PFSK-1 (cell line): Measurements from ENCODE around the gene SEPTIN10.

Source experiments
- FOXP2 ChIP-seq: optimal IDR thresholded peaks from 2 replicates; pipeline ENCODE3; 2011; ENCODE audit warnings: borderline replicate concordance, control low read depth, inconsistent platforms; ENCODE audit not compliant: insufficient read depth; ENCODE audit errors: extremely low read length, extremely low read depth
- POLR2AphosphoS5 ChIP-seq: IDR thresholded peaks from 2 replicates; pipeline ENCODE4 v1.6.1; 2012; ENCODE audit warnings: low read depth, mild to moderate bottlenecking, control low read depth, low read length, moderate library complexity
- SIN3A ChIP-seq: IDR thresholded peaks from 2 replicates; pipeline ENCODE4 v1.6.1; 2012; ENCODE audit warnings: mild to moderate bottlenecking, low read length, moderate library complexity, borderline replicate concordance; ENCODE audit not compliant: insufficient read depth
- TAF1 ChIP-seq: IDR thresholded peaks from 2 replicates; pipeline ENCODE4 v1.6.1; 2012; ENCODE audit warnings: low read length, control low read depth, borderline replicate concordance; ENCODE audit not compliant: insufficient read depth
- TF ChIP-seq, protein P1 (sequence below), 2 experiments: IDR thresholded peaks; 2 replicates each; pipeline versions ENCODE4 v1.6.1 to v1.8.0; 2011 to 2012; ENCODE audit warnings: low read depth in 2 of 2, low read length in 2 of 2, control low read depth in 1 of 2, inconsistent platforms in 1 of 2, mild to moderate bottlenecking in 1 of 2, moderate library complexity in 1 of 2; ENCODE audit not compliant: insufficient read depth in 1 of 2

Gene SEPTIN10

DNA sequence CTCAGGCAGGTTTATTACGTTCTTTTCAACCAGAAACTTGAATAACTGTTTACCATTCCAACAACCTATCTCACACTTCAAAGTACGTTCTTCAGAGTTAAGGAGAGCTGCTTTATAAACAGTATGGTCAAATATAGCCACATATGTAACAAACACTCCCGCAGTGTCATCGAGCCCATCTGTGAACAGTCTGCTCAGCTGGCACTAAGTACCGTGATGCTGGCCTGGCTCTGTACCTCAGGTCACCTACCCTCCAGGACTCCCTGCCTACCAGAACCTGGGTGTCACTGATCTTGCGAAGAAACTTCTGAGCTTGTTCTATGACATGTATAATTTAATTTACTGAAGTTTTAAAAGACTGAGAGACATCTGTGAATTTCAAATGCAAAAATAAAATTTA lies 71.4 kb downstream of the SEPTIN10 start:
- TF ChIP-seq, protein P1, sequence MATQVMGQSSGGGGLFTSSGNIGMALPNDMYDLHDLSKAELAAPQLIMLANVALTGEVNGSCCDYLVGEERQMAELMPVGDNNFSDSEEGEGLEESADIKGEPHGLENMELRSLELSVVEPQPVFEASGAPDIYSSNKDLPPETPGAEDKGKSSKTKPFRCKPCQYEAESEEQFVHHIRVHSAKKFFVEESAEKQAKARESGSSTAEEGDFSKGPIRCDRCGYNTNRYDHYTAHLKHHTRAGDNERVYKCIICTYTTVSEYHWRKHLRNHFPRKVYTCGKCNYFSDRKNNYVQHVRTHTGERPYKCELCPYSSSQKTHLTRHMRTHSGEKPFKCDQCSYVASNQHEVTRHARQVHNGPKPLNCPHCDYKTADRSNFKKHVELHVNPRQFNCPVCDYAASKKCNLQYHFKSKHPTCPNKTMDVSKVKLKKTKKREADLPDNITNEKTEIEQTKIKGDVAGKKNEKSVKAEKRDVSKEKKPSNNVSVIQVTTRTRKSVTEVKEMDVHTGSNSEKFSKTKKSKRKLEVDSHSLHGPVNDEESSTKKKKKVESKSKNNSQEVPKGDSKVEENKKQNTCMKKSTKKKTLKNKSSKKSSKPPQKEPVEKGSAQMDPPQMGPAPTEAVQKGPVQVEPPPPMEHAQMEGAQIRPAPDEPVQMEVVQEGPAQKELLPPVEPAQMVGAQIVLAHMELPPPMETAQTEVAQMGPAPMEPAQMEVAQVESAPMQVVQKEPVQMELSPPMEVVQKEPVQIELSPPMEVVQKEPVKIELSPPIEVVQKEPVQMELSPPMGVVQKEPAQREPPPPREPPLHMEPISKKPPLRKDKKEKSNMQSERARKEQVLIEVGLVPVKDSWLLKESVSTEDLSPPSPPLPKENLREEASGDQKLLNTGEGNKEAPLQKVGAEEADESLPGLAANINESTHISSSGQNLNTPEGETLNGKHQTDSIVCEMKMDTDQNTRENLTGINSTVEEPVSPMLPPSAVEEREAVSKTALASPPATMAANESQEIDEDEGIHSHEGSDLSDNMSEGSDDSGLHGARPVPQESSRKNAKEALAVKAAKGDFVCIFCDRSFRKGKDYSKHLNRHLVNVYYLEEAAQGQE (IDR thresholded peaks at IDR 0.05; ENCODE audit: insufficient read depth in 1 of 2, low read depth in 2 of 2, low read length in 2 of 2): no peak
- TF ChIP-seq FOXP2 (no peak), POLR2AphosphoS5 (no peak), SIN3A (no peak), TAF1 (no peak)

DNA sequence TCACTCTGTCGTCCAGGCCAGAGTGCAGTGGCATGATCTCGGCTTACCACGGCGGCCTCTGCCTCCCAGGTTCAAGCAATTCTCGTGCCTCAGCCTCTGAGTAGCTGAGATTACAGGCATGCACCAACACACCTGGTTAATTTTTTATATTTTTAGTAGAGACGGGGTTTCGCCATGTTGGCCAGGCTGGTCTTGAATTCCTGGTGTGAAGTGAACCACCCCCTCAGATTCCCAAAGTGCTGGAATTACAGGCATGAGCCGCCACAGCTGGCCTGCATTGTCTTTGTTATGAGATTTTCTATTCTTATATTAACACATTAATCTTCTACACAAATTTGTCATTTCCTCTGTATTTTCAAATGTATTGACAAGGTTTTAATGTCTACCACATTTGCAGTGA lies 75.2 kb downstream of the SEPTIN10 start:
- no peak for TF ChIP-seq TAF1

DNA sequence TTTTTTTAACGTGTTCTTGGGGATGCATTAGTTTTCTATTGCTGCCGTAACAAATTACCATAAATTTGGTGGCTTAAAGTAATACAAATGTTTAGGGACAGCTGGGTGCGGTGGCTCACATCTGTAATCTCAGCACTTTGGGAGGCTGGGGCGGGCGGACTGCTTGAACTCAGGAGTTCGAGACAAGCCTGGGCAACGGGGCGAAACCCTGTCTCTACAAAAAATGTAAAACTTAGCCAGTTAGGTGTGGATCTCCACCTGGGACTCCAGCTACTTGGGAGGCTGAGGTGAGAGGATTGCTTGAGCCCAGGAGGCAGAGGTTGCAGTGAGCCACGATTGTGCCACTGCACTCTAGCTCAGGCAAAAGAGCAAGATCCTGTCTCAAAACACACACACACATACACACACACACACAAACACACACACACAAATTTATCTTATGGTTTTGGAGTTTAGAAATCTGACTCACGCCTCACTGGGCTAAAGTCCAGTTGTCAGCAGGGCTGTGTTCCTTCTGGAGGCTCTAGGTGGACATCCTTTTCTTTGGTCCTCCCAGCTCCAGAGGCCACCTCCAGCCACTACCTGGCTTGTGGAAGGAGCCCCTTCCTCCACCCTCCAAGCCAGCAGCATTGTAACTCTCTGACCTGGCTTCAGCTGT lies 76.1 kb downstream of the SEPTIN10 start:
- no peak for TF ChIP-seq FOXP2
- TF ChIP-seq, protein P1 (IDR thresholded peaks at IDR 0.05; ENCODE audit: insufficient read depth in 1 of 2, low read depth in 2 of 2, low read length in 2 of 2): no peak
- no peak for TF ChIP-seq POLR2AphosphoS5
- no peak for TF ChIP-seq SIN3A
- TF ChIP-seq TAF1: no peak

DNA sequence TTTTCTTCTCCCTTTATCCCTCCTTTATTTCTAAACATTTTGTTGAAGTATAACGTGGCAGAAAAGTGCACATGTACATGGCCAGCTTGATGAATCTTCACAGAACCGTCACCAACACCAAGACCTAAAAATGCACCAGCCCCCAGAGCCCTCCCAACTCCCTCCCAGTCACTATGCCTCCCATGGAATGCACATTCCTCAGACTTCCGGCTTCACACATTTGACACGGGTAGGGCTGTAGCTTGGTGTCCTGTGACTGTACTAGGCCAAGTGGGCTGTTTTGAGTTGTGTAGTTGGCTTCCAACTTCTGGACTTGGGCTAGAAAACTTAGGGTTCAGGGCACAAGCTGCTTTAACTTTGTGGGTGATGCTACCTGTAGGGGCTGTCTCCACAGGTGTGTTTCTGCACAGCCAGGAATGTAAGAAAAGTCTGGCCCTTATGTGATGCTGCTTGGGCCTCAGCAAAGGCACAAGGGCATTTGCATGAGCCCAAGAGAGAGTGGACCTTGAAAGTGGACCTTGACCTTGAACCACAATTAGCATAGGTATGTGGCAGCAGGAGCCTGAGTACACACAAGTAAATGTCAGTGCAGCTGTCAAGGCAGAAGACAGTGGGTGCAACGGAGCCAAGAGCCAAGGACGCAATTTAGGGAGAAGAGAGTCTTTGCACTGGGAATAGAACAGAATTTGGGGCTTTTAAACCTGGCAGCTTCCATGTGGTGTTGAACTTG lies 78.4 kb downstream of the SEPTIN10 start:
- no peak for TF ChIP-seq TAF1
- TF ChIP-seq, protein P1 (IDR thresholded peaks at IDR 0.05; ENCODE audit: insufficient read depth in 1 of 2, low read depth in 2 of 2, low read length in 2 of 2): no peak
- no peak for TF ChIP-seq SIN3A
- no peak for TF ChIP-seq FOXP2
- no peak for TF ChIP-seq POLR2AphosphoS5

DNA sequence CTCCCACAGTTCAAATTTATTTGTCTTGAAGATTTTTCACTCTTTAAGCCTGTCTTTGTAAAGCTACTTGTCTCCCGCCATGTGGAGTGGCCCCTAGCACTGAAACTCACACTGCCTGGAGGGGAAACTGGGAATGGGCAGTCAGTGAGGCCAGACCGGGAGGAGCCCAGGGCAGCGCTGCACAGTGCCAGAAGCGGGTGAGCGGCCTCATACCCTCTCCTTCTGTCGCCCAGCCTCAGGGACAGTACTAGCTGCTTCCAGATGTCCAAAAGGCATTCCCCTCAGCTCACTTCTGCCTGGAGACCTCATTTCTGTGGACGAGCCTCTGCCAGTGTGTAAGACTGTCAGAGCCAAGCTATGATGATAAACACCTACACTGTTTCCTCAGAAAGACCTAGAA lies 79.9 kb downstream of the SEPTIN10 start:
- TF ChIP-seq, protein P1 (IDR thresholded peaks at IDR 0.05; ENCODE audit: insufficient read depth in 1 of 2, low read depth in 2 of 2, low read length in 2 of 2): no peak
- TF ChIP-seq SIN3A: no peak
- no peak for TF ChIP-seq TAF1
- no peak for TF ChIP-seq FOXP2
- TF ChIP-seq POLR2AphosphoS5: no peak
